ENCODE data around the gene H1-8. TPM values are rescaled to one million over a fixed set of nuclear protein-coding genes. Genes with fewer than 3 reads are reported as not detected.

Gene H1-8
- total RNA-seq, 1 donor from 2014 or later: not detected

GRCh38 chr3:129576514-129577352 lies 33.8 kb downstream of the H1-8 start:
- Mint-ChIP-seq H3K4me1 (ENCODE audit: low read depth) (no peaks in the 10 kb centered on the region), H3K4me3 (ENCODE audit: unreplicated experiment) (no peak overlapping the region), H3K27ac (ENCODE audit: unreplicated experiment) (no peak overlapping the region), H3K36me3 (ENCODE audit: low read depth) (peaks cover 27% of the 10 kb centered on the region), H3K27me3 (ENCODE audit: low read depth) (no peaks in the 10 kb centered on the region), H3K9me3 (ENCODE audit: low read depth) (no peaks in the 10 kb centered on the region)
- no peak for TF ChIP-seq CTCF (IDR thresholded peaks at IDR 0.05)
- DNase-seq (ENCODE audit: low spot score): no peak

GRCh38 chr3:129577366-129577765 lies 34.4 kb downstream of the H1-8 start:
- Mint-ChIP-seq H3K9me3 (ENCODE audit: low read depth) (no peaks in the 10 kb centered on the region), H3K27me3 (ENCODE audit: low read depth) (no peaks in the 10 kb centered on the region), H3K4me3 (ENCODE audit: unreplicated experiment) (no peak overlapping the region), H3K27ac (ENCODE audit: unreplicated experiment) (no peak overlapping the region), H3K4me1 (ENCODE audit: low read depth) (no peaks in the 10 kb centered on the region), H3K36me3 (ENCODE audit: low read depth) (peaks cover 22% of the 10 kb centered on the region)
- no peak for DNase-seq (ENCODE audit: low spot score)
- no peak for TF ChIP-seq CTCF (IDR thresholded peaks at IDR 0.05)

- Mint-ChIP-seq H3K27ac (ENCODE audit: unreplicated experiment) (no peak overlapping the region), H3K9me3 (ENCODE audit: low read depth) (no peaks in the 10 kb centered on the region), H3K27me3 (ENCODE audit: low read depth) (no peaks in the 10 kb centered on the region), H3K4me3 (ENCODE audit: unreplicated experiment) (no peak overlapping the region), H3K36me3 (ENCODE audit: low read depth) (peaks cover 20% of the 10 kb centered on the region), H3K4me1 (ENCODE audit: low read depth) (no peaks in the 10 kb centered on the region)
- no peak for DNase-seq (ENCODE audit: low spot score)
- TF ChIP-seq CTCF (IDR thresholded peaks at IDR 0.05): no peak
Observed at GRCh38 chr3:129577925-129578786, 35.2 kb downstream of the H1-8 start.

- no peak for DNase-seq (ENCODE audit: low spot score)
- H3K9me3 Mint-ChIP-seq (ENCODE audit: low read depth): no peaks in the 10 kb centered on the region
- peaks cover 22% of the 10 kb centered on the region for H3K36me3 Mint-ChIP-seq (ENCODE audit: low read depth)
- no peak overlapping the region for H3K4me3 Mint-ChIP-seq (ENCODE audit: unreplicated experiment)
- no peaks in the 10 kb centered on the region for H3K4me1 Mint-ChIP-seq (ENCODE audit: low read depth)
- no peaks in the 10 kb centered on the region for H3K27me3 Mint-ChIP-seq (ENCODE audit: low read depth)
- no peak for TF ChIP-seq CTCF (IDR thresholded peaks at IDR 0.05)
- H3K27ac Mint-ChIP-seq (ENCODE audit: unreplicated experiment): no peak overlapping the region
Observed at GRCh38 chr3:129579991-129580390, 37.0 kb downstream of the H1-8 start.

GRCh38 chr3:129581623-129582022 lies 38.6 kb downstream of the H1-8 start:
- peaks cover 3% of the 10 kb centered on the region for H3K4me1 Mint-ChIP-seq (ENCODE audit: low read depth)
- no peak for DNase-seq (ENCODE audit: low spot score)
- H3K27me3 Mint-ChIP-seq (ENCODE audit: low read depth): no peaks in the 10 kb centered on the region
- no peak overlapping the region for H3K4me3 Mint-ChIP-seq (ENCODE audit: unreplicated experiment)
- H3K36me3 Mint-ChIP-seq (ENCODE audit: low read depth): peaks cover 18% of the 10 kb centered on the region
- no peak for TF ChIP-seq CTCF (IDR thresholded peaks at IDR 0.05)
- H3K9me3 Mint-ChIP-seq (ENCODE audit: low read depth): no peaks in the 10 kb centered on the region
- no peak overlapping the region for H3K27ac Mint-ChIP-seq (ENCODE audit: unreplicated experiment)
